ENCODE results near the gene REEP5.
"Not testable (repeated sequence)": the region's sequence is repeated elsewhere in the genome, so short reads cannot be mapped to it uniquely, and the experiment has no call there.

The REEP5 gene

GRCh38 chr5:112885001-112885400, 37.0 kb downstream of the REEP5 start:
- no peak for DNase-seq (ENCODE audit: low read depth)

DNA sequence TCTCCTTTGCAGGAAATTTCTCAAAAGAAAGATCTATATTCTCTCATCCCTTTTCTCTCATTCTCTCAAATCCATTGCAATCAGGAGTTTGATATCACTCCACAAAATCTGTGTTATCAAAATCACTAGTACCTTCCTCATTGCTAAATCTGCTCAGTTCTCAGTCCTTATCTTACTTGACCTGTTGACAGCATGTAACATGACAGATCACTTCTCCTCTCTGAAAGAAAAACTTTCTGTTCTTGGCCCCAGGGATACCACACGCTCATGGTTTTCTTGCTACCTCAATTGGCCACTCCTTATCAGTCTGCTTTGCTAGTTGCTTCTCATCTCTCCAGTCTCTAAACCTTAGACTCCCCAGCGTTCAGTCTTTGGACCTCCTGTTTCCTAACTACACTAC, 38.8 kb downstream of the REEP5 start:
- no peak for DNase-seq (ENCODE audit: low read depth)

GRCh38 chr5:112880219-112880964, 41.6 kb downstream of the REEP5 start:
- no peak for DNase-seq (ENCODE audit: low read depth)

GRCh38 chr5:112878760-112879159, 43.3 kb downstream of the REEP5 start:
- peak; percentile 31 for DNase-seq (ENCODE audit: low read depth)

GRCh38 chr5:112878101-112878500, 43.9 kb downstream of the REEP5 start:
- DNase-seq (ENCODE audit: low read depth): no peak

GRCh38 chr5:112876362-112876761, 45.7 kb downstream of the REEP5 start:
- no peak for DNase-seq (ENCODE audit: low read depth)

DNA sequence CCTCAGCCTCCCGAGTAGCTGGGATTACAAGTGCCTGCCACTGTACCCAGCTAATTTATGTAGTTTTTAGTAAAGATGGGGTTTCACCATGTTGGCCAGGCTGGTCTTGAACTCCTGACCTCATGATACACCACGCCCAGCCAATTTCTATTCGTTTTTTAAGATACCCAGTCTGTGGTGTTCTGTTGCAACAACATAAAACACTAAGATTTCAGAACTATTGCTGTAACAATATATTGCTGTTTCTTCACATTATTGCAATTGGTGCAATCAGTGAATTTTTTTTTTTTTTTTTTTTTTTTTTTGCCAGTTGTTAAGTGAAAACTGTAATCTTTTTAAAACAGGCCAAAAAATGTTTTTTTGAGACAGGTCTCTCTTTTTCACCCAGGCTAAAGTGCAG, 51.1 kb downstream of the REEP5 start:
- DNase-seq (ENCODE audit: low read depth): no peak

- no peak for DNase-seq (ENCODE audit: low read depth)
These were observed 52.1 kb downstream of the REEP5 start for GRCh38 chr5:112869948-112870347.

DNA sequence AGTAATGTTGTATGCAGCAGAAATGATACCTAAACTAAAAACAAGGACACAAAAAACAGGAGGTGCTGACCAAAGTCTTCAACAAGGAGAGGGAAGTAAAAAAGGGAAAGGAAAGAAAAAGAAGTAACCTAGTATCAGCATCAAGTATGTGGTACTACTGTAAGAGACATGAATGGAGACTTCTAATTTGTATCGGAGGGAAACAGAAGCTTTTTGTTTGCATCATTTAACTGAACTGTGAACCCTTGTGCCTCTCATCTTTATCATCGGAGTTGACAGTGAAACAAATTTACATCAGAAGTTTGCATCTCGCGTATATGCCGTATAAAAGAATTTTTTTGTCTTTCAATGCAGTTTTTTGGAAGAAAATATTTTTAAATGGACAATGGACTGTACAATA, 54.6 kb downstream of the REEP5 start:
- DNase-seq (ENCODE audit: low read depth): no peak

GRCh38 chr5:112866739-112867138, 55.3 kb downstream of the REEP5 start:
- DNase-seq (ENCODE audit: low read depth): no peak

DNA sequence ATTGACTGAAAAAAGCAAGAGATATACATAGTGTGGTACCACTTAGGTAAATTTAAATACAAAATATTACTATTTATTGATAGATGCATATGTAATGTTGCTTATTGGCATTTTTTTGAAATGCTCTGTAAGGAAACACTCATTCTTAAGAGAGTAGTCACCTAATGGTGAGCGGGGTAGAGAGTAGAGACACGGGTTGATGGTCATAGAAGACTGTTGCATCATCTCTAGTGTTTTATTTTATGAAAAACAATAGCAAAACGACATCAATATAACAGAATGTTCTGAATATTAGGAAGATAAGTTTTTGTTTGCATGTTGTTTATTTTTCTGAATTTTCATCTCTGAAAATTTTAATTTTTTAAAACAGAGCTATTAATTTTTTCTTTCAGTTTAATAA, 56.9 kb downstream of the REEP5 start:
- no peak for DNase-seq (ENCODE audit: low read depth)

GRCh38 chr5:112863549-112863948, 58.5 kb downstream of the REEP5 start:
- no peak for DNase-seq (ENCODE audit: low read depth)

DNA sequence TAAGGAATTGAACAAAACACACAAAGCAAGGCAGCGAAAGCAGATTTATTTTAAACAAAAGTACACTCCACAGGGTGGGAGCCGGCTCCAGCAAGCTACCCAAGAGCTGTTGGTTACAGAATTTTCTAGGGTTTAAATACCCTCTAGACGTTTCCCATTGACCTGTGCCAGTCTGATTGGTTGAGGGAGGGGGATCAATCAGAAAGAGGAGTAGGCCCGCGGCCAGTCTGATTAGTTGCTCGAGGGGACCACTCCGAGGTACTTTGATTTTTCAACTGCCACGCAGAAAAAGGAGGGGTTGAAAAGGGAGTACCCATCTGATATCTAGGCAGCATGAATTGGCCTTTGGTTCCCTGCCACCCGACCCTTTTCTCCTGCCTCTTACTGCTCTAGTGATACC, 59.9 kb downstream of the REEP5 start:
- no peak for DNase-seq (ENCODE audit: low read depth)

DNA sequence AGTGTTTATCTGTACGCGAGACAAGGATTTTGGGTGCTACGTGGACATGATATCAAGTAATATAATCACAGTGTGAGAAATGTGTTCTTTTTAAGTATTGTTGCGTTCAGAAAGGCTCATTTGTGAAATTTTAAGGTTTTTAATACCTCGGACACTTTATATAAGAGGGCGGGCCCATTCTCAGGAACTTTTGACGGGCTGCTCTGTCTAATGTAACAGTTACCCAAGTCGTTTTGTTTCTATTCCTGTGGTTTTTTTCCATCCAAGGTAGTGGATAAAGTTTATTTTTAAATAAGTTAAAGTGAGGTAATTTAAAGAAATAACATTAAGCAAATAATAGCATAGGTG, 60.4 kb downstream of the REEP5 start:
- DNase-seq (ENCODE audit: low read depth): no peak

DNA sequence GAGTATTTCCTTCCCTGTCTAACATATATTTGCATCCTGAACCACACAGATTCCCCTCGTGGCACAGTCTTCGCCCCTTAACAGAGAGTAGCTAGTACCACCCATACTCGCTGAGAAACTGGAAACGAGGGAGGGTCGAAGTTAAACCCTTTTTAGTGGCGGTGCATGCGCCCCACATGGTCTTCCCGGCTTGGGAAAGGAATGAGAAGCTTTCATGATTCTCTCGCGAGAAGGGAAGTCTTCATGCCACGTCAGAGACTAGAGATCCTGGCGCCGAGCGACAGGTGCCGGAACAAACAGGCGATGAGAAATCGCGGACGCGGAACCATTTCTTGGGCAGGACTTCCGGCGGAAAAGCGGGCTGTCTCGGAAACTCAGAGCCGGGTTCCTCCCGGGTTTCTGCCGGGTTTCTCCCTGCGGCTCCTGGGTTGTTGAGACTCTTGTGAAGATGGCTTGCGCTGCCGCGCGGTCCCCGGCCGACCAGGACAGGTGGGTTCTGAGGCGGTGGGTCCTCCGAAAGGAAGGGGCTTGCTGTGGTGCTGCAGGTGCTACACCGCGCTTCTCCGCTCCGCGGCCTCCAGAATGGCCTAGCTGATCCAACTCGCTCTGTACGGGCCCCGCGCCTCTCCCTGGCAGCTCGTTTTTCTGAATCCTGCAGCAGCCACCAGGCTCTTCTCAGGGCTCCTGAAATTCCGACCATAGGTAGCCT, 60.9 kb downstream of the REEP5 start, which contains the start of gene SRP19:
Gene SRP19 (plus strand): TSS at position 359 of the 709 bp plus-strand sequence. CDS start 90 bp downstream, at position 449.
- DNase-seq (ENCODE audit: low read depth): peak; percentile 86

DNA sequence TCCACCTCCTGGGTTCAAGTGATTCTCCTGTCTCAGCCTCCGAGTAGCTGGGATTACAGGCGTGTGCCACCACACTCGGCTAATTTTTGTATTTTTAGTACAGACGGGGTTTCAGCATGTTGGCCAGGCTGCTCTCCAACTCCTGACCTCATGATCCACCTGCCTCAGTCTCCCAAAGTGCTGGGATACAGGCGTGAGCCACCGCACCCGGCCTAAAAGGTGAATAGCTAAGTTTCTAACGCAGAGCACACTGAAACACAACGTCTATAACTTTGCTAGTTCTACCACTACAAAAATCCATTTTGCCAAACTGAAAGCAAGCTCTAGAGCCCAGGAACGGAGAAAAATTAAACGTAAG, 61.5 kb downstream of the REEP5 start:
- not testable (repeated sequence) for DNase-seq (ENCODE audit: low read depth)

DNA sequence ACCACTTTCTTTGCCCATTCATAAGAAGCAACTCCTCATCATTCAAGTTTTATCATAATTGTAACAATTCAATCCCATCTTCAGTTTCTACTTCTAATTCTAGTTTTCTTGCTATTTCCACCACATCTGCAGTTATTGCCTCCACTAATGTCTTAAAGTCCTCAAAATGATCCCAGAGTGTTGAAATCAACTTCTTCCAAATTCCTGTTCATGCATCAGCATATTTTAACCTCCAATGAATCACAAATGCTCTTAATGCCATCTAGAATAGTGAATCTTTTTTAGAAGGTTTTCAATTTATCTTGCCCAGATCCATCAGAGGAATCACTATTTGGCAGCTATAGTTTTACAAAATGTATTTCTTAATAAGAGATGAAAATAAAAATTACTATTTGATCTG, 64.2 kb downstream of the REEP5 start:
- DNase-seq (ENCODE audit: low read depth): no peak

- no peak for DNase-seq (ENCODE audit: low read depth)
These were observed 67.4 kb downstream of the REEP5 start for GRCh38 chr5:112854651-112855050.

DNA sequence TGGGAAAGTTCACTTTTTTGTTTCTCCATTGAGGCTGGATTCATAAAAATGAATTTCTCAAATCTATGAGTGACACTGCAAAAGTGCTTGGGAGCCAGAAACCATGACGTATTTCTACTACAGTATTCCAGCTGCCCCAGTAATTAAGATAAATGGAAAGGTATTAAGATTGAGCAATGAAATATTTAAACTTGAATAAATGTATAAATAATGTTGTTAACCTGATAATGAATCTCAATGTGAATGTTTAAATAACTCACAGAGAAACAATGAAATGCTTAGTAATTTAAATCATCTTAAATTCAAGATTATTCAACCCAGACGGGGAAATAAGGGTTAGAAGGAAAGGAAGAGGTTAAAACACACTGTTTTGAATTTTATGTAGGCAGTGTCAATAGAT, 72.1 kb downstream of the REEP5 start:
- no peak for DNase-seq (ENCODE audit: low read depth)

GRCh38 chr5:112848116-112848811, 73.8 kb downstream of the REEP5 start:
- no peak for DNase-seq (ENCODE audit: low read depth)

- DNase-seq (ENCODE audit: low read depth): no peak
These were observed 74.7 kb downstream of the REEP5 start for GRCh38 chr5:112847306-112847705.

- no peak for DNase-seq (ENCODE audit: low read depth)
These were observed 75.5 kb downstream of the REEP5 start for GRCh38 chr5:112846556-112846955.

DNA sequence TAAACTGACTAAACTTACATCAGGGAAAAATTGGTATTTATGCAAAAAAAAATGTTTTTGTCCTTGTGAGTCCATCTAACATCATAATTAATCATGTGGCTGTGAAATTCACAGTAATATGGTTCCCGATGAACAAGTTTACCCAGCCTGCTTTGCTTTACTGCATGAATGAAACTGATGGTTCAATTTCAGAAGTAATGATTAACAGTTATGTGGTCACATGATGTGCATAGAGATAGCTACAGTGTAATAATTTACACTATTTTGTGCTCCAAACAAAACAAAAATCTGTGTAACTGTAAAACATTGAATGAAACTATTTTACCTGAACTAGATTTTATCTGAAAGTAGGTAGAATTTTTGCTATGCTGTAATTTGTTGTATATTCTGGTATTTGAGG, 77.5 kb downstream of the REEP5 start:
- DNase-seq (ENCODE audit: low read depth): no peak
